BLaER1 treated with 17β-estradiol and CSF1 and Interleukin-3, amounts not matched to agents 10 nM and 100 nM (cell line): Measurements from ENCODE around the gene RNU2-1.
"Not testable (repeated sequence)": the region's sequence is repeated elsewhere in the genome, so short reads cannot be mapped to it uniquely, and the experiment has no call there.

Experiments used
- H3K27ac ChIP-seq, 11 experiments: shearing (Covaris generic); formaldehyde crosslinking; 2 replicates each; pipeline ENCODE4 v1.8.1; 2022
- H3K27me3 ChIP-seq, 11 experiments: shearing (Covaris generic); formaldehyde crosslinking; 2 replicates each; pipeline ENCODE4 v1.8.1; 2022
- H3K36me3 ChIP-seq, 11 experiments: shearing (Covaris generic); formaldehyde crosslinking; 2 replicates each; pipeline ENCODE4 v1.8.1; 2022
- H3K4me1 ChIP-seq, 10 experiments: shearing (Covaris generic); formaldehyde crosslinking; 2 replicates each; pipeline ENCODE4 v1.8.1; 2022
- H3K4me2 ChIP-seq, 11 experiments: shearing (Covaris generic); formaldehyde crosslinking; 2 replicates each; pipeline ENCODE4 v1.8.1; 2022
- H3K4me3 ChIP-seq, 10 experiments: shearing (Covaris generic); formaldehyde crosslinking; 2 replicates each; pipeline ENCODE4 v1.8.1; 2022
- H3K9ac ChIP-seq, 11 experiments: shearing (Covaris generic); formaldehyde crosslinking; 2 replicates each; pipeline ENCODE4 v1.8.1; 2022
- H3K9me3 ChIP-seq, 11 experiments: shearing (Covaris generic); formaldehyde crosslinking; replicated peaks in 1 of 11; 2 replicates each; pipeline ENCODE4 v1.8.1; 2022
- H4K20me1 ChIP-seq, 11 experiments: shearing (Covaris generic); formaldehyde crosslinking; 2 replicates each; pipeline ENCODE4 v1.8.1; 2022
- Cebpa-rat ChIP-seq, 11 experiments: shearing (Covaris generic); IDR thresholded peaks; 2 replicates each; pipeline ENCODE4 v1.8.1; 2022

RNU2-1 gene

DNA sequence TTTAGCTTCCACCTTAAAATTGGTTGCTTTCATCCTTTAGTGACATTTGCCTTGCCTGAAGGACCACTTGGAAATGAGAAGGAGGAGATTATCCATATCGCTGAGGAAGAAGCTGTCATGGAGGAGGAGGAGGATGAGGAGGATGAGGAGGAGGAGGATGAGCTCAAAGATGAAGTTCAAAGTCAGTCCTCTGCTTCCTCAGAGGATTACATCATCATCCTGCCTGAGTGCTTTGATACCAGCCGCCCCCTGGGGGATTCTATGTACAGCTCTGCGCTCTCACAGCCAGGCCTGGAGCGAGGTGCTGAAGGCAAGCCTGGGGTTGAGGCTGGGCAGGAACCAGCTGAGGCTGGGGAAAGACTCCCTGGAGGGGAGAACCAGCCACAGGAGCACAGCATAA lies 33.6 kb downstream of the RNU2-1 start:
- Histone ChIP-seq H3K27me3 (no peaks in the 10 kb centered on the region), H3K9ac (peak overlapping the region in 5 of 11 experiments; percentile 5 to 46 (median 20); a peak in 3 of 22 replicates), H3K4me1 (peaks cover 0 to 19% (median 14%) of the 10 kb centered on the region in 10 experiments; a peak in 16 of 20 replicates), H3K9me3 (no peaks in the 10 kb centered on the region), H3K27ac (0 out of 22 replicates have a peak overlapping the region, but pooled peaks of 1 of the 11 experiments have one; percentile 1), H3K36me3 (peaks cover 32 to 100% (median 65%) of the 10 kb centered on the region in 11 experiments), H3K4me3 (no peak overlapping the region), H3K4me2 (peak overlapping the region in 10 of 11 experiments; percentile 1 to 68 (median 50); a peak in 19 of 22 replicates), H4K20me1 (peaks cover 0 to 28% (median 0%) of the 10 kb centered on the region in 11 experiments; a peak in 3 of 22 replicates)
- peak in 7 of 11 experiments; percentile 14 to 75 (median 51); a peak in 8 of 22 replicates for TF ChIP-seq Cebpa-rat (IDR thresholded peaks at IDR 0.05)

DNA sequence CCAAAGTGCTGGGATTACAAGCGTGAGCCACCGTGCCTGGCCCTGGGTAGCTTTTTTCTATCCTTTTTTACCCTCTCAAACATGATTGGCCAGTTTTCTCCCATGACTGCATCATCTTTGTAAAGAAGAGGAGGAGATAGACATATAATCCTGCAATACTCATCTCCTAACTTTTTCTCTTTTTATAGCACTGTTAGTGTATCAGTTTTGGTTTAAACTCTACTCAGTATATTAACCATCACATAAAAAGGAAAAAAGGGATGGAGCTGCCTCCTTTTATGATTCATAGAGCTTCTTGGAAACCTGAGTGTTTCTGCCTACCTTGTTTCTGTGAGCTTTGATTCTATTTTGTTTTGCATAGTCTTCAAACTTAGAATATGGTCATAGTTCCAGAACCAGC lies 34.1 kb downstream of the RNU2-1 start:
- Histone ChIP-seq H3K9ac (0 out of 22 replicates have a peak overlapping the region, but pooled peaks of 2 of the 11 experiments have one; percentile 9 to 20), H3K4me2 (peak overlapping the region in 10 of 11 experiments; percentile 1 to 68 (median 50); a peak in 17 of 22 replicates), H3K27me3 (no peaks in the 10 kb centered on the region), H3K9me3 (no peaks in the 10 kb centered on the region), H4K20me1 (peaks cover 0 to 28% (median 0%) of the 10 kb centered on the region in 11 experiments; a peak in 3 of 22 replicates), H3K27ac (0 out of 22 replicates have a peak overlapping the region, but pooled peaks of 1 of the 11 experiments have one; percentile 1), H3K4me1 (peaks cover 0 to 19% (median 14%) of the 10 kb centered on the region in 10 experiments; a peak in 16 of 20 replicates), H3K36me3 (peaks cover 37 to 100% (median 70%) of the 10 kb centered on the region in 11 experiments), H3K4me3 (no peak overlapping the region)
- no peak for TF ChIP-seq Cebpa-rat (IDR thresholded peaks at IDR 0.05)

DNA sequence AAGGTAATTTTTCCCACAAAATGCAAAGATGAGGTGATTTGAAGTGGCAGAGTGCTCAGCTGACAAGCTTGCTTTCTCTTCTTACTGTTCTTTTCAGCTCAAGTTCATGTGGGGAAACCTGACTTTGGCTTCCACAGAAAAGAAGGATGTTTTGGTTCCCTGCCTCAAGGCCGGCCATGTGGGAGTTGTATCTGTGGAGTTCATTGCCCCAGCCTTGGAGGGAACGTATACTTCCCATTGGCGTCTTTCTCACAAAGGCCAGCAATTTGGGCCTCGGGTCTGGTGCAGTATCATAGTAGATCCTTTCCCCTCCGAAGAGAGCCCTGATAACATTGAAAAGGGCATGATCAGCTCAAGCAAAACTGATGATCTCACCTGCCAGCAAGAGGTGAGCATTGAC lies 40.5 kb downstream of the RNU2-1 start:
- Histone ChIP-seq H3K9ac (no peak overlapping the region), H3K9me3 (no peaks in the 10 kb centered on the region), H3K4me2 (no peak overlapping the region), H3K27ac (no peak overlapping the region), H3K4me3 (no peak overlapping the region), H3K27me3 (no peaks in the 10 kb centered on the region), H4K20me1 (peaks cover 0 to 48% (median 0%) of the 10 kb centered on the region in 11 experiments; a peak in 2 of 22 replicates), H3K36me3 (peaks cover 83 to 100% (median 93%) of the 10 kb centered on the region in 11 experiments), H3K4me1 (no peaks in the 10 kb centered on the region)
- no peak for TF ChIP-seq Cebpa-rat (IDR thresholded peaks at IDR 0.05)

DNA sequence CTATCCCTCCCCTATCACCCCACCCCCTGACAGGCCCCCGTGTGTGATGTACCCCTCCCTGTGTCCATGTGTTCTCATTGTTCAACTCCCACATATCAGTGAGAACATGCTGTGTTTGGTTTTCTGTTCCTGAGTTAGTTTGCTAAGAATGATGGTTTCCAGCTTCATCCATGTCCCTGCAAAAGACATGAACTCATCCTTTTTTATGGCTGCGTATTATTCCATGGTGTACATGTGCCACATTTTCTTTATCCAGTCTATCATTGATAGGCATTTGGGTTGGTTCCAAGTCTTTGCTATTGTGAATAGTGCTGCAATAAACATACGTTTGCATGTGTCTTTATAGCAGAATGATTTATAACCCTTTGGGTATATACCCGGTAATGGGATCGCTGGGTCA lies 47.1 kb downstream of the RNU2-1 start:
- not testable (repeated sequence) for H3K27me3 ChIP-seq
- H3K36me3 ChIP-seq, result peaks cover 30 to 100% (median 47%) of the 10 kb centered on the region in 11 experiments

DNA sequence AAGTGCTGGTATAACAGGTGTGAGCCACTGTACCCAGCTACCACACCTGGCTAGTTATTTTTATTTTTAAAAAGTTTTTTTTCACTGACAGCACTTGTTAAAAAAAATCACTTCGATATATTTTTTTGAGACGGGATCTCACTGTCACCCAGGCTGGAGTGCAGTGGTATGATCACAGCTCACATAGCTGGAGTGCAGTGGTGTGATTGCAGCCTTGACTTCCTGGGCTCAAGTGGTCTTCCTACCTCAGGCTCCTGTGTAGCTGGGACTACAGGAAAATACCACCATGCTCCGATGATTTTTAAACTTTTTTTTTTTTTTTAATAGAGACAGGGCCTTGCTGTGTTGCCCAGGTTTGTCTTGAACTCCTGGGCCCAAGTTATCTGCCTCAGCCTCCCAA lies 49.9 kb downstream of the RNU2-1 start:
- no peak overlapping the region for H3K27ac ChIP-seq
- H4K20me1 ChIP-seq, result peaks cover 0 to 65% (median 0%) of the 10 kb centered on the region in 11 experiments; a peak in 3 of 22 replicates
- H3K4me3 ChIP-seq, result no peak overlapping the region
- no peak overlapping the region for H3K9ac ChIP-seq
- no peaks in the 10 kb centered on the region for H3K4me1 ChIP-seq
- TF ChIP-seq Cebpa-rat (IDR thresholded peaks at IDR 0.05), result no peak
- peaks cover 9 to 100% (median 41%) of the 10 kb centered on the region in 11 experiments; a peak in 21 of 22 replicates for H3K36me3 ChIP-seq
- H3K4me2 ChIP-seq, result no peak overlapping the region
- H3K9me3 ChIP-seq, result no peaks in the 10 kb centered on the region
- H3K27me3 ChIP-seq, result no peaks in the 10 kb centered on the region

More for the DNA sequence above, 47.1 kb downstream of the RNU2-1 start:
- not testable (repeated sequence) for H3K9ac ChIP-seq, H3K4me1 ChIP-seq, H3K4me2 ChIP-seq, H3K9me3 ChIP-seq, H3K4me3 ChIP-seq, H3K27ac ChIP-seq
- H4K20me1 ChIP-seq, result peaks cover 0 to 61% (median 0%) of the 10 kb centered on the region in 11 experiments; a peak in 2 of 22 replicates
